ENCODE data around the gene LEMD3.

LEMD3 gene

GRCh38 chr12:65169320-65170208, at the start of gene LEMD3:
LEMD3 (plus strand) TSS chr12:65169583; CDS start chr12:65169597, 14 bp downstream.
- peak; percentile 86 to 88 for DNase-seq (ENCODE audit: low read depth in 2 of 2)

DNA sequence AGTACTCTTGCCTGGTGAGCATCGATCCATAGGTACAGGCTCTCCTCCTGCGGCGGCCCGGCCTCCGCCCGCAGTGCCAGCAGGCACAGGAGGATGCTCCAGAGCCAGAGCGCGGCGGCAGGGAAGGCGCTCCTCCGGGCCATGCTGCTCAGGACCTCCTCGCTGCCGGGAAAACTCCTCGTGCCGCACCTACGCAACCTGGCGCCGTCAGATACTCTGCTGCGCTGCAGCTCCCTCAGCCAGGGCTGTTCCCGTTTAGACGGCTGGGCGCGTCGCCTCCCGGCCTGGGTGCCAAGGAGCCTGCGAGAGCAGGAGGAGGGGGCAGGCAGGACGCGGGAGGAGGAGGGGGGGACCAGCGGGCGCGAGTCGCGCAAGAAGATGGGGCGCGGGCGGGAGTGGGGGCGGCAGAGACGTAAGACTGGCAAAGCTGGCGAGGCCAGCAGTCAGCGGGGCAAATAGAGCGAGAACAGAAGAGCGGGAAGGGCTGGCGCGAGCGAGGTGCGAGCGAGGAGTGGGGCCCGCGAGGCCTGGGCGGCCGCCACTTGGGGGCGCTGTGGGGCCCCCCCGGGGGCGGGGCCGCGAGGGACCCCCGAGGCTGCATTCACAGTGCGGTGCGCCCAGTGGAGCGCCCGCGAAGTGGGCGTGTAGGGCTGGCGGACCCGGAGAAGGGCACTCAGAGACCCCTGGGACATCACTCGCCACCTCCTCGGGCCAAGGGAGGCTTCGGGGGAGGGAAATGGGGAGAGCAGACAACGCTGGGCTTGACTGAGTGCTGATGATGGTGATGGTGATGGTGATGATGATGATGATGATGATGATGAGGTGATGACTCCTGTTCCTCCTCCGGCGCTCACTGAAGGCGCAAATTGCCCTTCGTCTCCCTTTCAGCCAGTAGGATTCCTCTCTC, 48.1 kb upstream of the LEMD3 start, which contains the start of gene WIF1:
Gene WIF1 (minus strand): TSS at position 257 of the 907 bp plus-strand sequence. CDS start 114 bp downstream, at position 143.
- DNase-seq (ENCODE audit: low read depth in 2 of 2) = no peak

GRCh38 chr12:65121956-65122469, 47.4 kb upstream of the LEMD3 start:
- no peak for DNase-seq (ENCODE audit: low read depth in 2 of 2)

DNA sequence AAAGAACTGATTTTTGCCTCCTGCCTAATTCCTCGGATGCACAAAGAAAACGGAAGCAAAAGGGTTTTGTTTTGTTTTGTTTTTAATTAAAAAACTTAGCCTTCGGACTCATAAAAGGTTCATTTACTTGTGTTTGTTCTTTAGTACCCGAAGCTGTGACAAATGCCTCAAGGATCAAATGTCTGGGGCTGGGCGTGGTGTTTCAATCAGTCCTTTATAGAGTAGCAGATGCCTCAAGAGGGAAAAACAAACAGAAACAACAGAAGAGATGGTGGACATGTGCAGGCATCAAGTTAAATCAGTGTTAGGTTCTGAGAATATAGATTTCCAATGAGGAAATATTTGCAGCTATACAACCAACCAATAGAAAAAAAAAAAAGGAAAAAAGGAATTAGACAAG, 46.7 kb upstream of the LEMD3 start:
- no peak for DNase-seq (ENCODE audit: low read depth in 2 of 2)

GRCh38 chr12:65123435-65124063, 45.8 kb upstream of the LEMD3 start:
- DNase-seq (ENCODE audit: low read depth in 2 of 2) = no peak

- no peak for DNase-seq (ENCODE audit: low read depth in 2 of 2)
Measured at GRCh38 chr12:65125247-65125646, 44.1 kb upstream of the LEMD3 start.

DNA sequence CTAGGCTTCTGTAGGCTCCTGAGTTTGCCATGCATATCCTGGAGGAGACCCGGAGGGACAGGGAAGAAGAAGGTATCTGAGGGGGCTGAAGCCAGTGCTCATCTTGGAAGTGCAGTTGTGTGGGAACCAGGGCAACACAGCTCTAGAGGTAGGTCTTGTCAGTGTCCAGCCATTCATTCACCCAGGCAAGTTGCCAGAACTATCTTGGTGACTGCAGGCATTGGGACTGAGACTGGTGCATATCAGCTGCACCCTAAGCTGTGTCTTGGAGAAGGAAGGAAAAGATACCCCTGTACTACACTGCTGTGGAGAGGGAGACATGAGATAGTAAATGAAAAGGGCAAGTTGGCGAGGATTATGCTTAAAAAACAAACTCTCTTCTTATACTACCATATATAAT, 43.4 kb upstream of the LEMD3 start:
- DNase-seq (ENCODE audit: low read depth in 2 of 2) = no peak

DNA sequence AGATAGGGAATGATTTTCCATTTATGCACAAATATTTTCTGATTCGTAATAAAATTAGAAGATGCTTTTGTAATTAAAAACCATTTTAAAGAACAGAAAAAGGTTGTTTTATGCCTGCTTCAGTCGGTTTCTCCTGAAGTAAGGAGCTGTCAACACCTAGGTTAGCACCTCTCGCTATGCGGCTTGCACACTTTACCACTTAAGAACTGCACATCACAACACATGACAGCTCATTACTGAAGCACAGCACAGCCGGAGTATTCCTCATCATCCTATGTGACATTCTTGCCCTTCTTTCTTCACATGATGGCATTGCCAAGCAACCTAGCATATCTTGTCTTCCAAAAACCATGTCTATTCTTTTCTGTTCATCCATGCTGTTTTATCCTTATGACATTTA, 42.9 kb upstream of the LEMD3 start:
- no peak for DNase-seq (ENCODE audit: low read depth in 2 of 2)

DNA sequence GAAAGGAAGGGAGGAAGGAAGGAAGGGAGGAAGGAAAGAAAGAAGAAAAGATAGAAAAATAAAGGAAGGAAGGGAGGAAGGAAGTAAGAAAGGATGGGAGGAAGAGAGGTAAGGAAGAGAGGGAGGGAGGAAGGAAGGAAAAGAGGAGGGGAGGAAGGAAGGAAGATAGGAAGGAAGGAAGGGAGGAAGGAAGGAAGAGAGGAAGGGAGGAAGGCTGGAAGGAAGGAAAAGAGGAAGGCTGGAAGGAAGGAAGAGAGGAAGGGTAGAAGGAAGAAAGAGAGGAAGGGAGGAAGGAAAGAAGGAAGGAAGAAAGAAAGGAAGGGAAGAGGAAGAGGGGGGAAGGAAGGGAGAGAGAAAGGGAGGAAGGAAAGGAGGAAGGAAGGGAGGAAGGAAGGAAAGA, 35.5 kb upstream of the LEMD3 start:
- DNase-seq (ENCODE audit: low read depth in 2 of 2) = no peak

GRCh38 chr12:65139389-65139788, 30.0 kb upstream of the LEMD3 start:
- no peak for DNase-seq (ENCODE audit: low read depth in 2 of 2)

DNA sequence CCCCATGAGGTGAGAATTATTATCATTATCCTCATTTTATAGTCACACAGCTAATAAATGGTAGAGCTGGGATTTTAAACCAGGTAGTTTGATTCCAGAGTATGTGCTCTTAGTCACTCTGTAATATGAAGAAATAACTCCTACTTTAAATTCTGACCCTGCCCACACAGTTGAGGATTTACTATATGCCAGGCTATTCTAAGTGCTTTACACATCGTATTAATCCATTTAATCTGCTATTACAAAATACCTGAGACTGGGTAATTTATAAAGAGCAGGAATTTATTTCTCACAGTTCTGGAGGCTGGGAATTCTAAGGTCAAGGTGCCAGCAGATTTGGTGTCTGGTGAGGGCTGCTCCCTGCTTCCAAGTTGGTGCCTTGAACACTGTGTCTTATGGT, 28.6 kb upstream of the LEMD3 start:
- DNase-seq (ENCODE audit: low read depth in 2 of 2) = no peak

DNA sequence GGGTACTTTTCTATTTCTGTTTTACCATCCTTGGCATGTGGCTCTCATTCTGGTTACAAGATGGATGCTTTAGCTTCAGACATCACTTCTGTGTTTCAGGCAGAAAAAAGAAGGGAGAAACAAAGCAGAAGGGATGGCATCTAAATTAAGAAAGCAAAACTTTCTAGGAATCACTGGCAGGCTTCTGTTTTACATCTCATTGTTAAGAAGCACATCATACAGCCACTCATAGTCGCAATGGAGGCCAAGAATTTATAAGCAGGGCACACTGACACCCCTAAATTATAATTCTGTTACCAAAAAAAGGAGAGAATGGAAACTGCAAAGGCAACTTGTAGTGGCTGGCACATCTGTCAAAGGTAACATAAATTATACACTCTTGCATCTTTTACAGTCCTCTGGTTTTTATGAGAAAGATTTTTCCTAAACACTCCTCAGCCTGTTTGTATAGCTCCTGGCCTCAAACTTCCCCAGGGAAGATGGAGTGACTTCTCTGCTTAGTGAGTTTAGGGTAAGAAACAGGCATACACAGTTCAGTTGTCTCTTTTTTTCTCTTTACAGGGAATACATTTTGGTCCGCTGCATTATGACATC, 22.0 kb upstream of the LEMD3 start:
- DNase-seq (ENCODE audit: low read depth in 2 of 2) = no peak

GRCh38 chr12:65152012-65152411, 17.4 kb upstream of the LEMD3 start:
- no peak for DNase-seq (ENCODE audit: low read depth in 2 of 2)

- DNase-seq (ENCODE audit: low read depth in 2 of 2) = no peak
Measured at GRCh38 chr12:65152596-65152995, 16.8 kb upstream of the LEMD3 start.

DNA sequence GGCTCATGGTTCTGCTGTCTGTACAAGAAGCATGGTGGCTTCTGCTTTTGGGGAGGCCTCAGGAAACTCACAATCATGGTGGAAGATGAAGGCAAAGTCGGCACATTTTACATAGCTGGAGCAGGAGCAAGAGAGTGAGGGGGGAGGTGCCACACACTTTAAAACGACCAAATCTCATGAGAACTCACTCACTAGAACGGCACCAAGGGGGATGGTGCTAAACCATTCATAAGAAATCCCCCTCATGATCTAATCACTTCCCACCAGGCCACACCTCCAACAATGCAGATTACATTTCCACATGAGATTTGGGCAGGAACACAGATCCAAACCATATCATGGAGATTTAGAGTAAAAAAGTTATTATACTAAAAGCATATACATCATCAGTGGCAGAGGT, 13.6 kb upstream of the LEMD3 start:
- no peak for DNase-seq (ENCODE audit: low read depth in 2 of 2)

- DNase-seq (ENCODE audit: low read depth in 2 of 2) = no peak
Measured at GRCh38 chr12:65156366-65156841, 13.0 kb upstream of the LEMD3 start.

GRCh38 chr12:65157091-65157490, 12.3 kb upstream of the LEMD3 start:
- no peak for DNase-seq (ENCODE audit: low read depth in 2 of 2)

DNA sequence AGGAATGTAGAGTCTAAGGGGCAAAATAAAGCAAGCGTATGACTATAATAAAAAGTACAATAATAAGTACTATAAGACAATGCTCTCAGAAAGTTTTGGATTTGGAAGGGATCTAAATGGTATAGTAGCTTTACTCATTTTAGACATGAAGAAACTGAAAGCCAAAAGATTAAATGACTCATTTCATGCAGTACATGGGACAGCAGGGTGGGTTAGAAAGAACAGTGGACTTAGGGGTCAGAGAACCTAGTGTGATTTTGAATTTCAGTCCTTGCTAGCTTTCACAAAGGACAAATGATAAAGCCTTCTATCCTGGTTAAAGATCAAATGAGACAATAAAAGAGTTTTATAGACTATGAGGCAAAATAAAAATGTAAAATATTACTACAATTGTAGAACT, 6.8 kb upstream of the LEMD3 start:
- no peak for DNase-seq (ENCODE audit: low read depth in 2 of 2)

- DNase-seq (ENCODE audit: low read depth in 2 of 2) = no peak
Measured at GRCh38 chr12:65164244-65164643, 5.1 kb upstream of the LEMD3 start.

GRCh38 chr12:65164774-65165173, 4.6 kb upstream of the LEMD3 start:
- DNase-seq (ENCODE audit: low read depth in 2 of 2) = no peak

GRCh38 chr12:65168681-65169319, 583 bp upstream of the LEMD3 start:
- no peak for DNase-seq (ENCODE audit: low read depth in 2 of 2)
